Caco-2 (cell line): Measurements from ENCODE around the gene HHAT. TPM values are rescaled to one million over a fixed set of nuclear protein-coding genes. Genes with fewer than 3 reads are reported as not detected.

ENCODE experiments used
- BruUV-seq: library from RNA; stranded (reverse); fragments of 400-500 nt; replicated peaks from 2 replicates; lab custom pipeline; 2021; lab: Mats Ljungman, UMichigan
- CTCF ChIA-PET: fragments of 300-600 bp; sonication (Branson Sonifier 250); formaldehyde crosslinking; loops from one replicate; lab custom pipeline; 2022; ENCODE audit warnings: antibody characterized with exemption; lab: Charles Lee
- POLR2A ChIA-PET: fragments of 300-600 bp; sonication (Branson Sonifier 250); formaldehyde crosslinking; loops from one replicate; lab custom pipeline; 2022; ENCODE audit warnings: antibody characterized with exemption; lab: Charles Lee
- DNase-seq, 2 experiments: peaks; one replicate each; pipeline versions ENCODE4 v3.0.0 to v3.0.0-alpha.2; 2020 to 2022
- H3K27me3 ChIP-seq: replicated peaks from 2 replicates; pipeline ENCODE4 v1.6.0; 2011; ENCODE audit warnings: low read length; ENCODE audit not compliant: control insufficient read depth, insufficient read depth
- H3K36me3 ChIP-seq: 2 replicates; pipeline ENCODE4 v1.5.1; 2011; ENCODE audit warnings: low read length; ENCODE audit not compliant: control insufficient read depth, insufficient read depth
- H3K4me1 ChIP-seq: fragments of 250-450 bp; sonication (Bioruptor Pico); 2 replicates; pipeline ENCODE4 v1.5.1; 2020; ENCODE audit warnings: mild to moderate bottlenecking
- H3K4me3 ChIP-seq: 2 replicates; pipeline ENCODE4 v1.5.1; 2011; ENCODE audit warnings: low read depth, mild to moderate bottlenecking, control low read depth, low read length
- H3K9me3 ChIP-seq: fragments of 250-450 bp; sonication (Bioruptor Pico); 2 replicates; pipeline ENCODE4 v1.5.1; 2020; ENCODE audit warnings: mild to moderate bottlenecking, moderate library complexity
- H3K27ac Mint-ChIP-seq: one replicate; pipeline ENCODE4 v1.8.0; 2022; ENCODE audit warnings: mixed read lengths; ENCODE audit not compliant: unreplicated experiment
- H3K27me3 Mint-ChIP-seq: one replicate; pipeline ENCODE4 v1.8.0; 2022; ENCODE audit warnings: mixed read lengths; ENCODE audit not compliant: insufficient read depth, unreplicated experiment
- H3K36me3 Mint-ChIP-seq: one replicate; pipeline ENCODE4 v1.8.0; 2022; ENCODE audit warnings: mild to moderate bottlenecking, mixed read lengths; ENCODE audit not compliant: insufficient read depth, unreplicated experiment
- H3K4me1 Mint-ChIP-seq: one replicate; pipeline ENCODE4 v1.8.0; 2022; ENCODE audit warnings: low read depth, mixed read lengths; ENCODE audit not compliant: unreplicated experiment
- H3K4me3 Mint-ChIP-seq: one replicate; pipeline ENCODE4 v1.8.0; 2022; ENCODE audit warnings: mild to moderate bottlenecking, moderate library complexity, mixed read lengths; ENCODE audit not compliant: unreplicated experiment
- H3K9me3 Mint-ChIP-seq: one replicate; pipeline ENCODE4 v1.8.0; 2022; ENCODE audit warnings: mixed read lengths; ENCODE audit not compliant: unreplicated experiment
- intact Hi-C: fragments of 100-400 bp; cut with micrococcal nuclease; formaldehyde crosslinking; loops from one replicate; pipeline ENCODE4 v1.10.0; 2022; ENCODE audit not compliant: unreplicated experiment
- total RNA-seq: library from RNA; stranded (reverse); gene quantifications from 2 replicates; pipeline ENCODE4 v1.2.3, GENCODE V29; 2022
- TF ChIP-seq, protein P1 (sequence below), 2 experiments: fragments of 200-600 bp in 1 of 2; IDR thresholded peaks; 1 replicate in 1 of 2; 2 replicates in 1 of 2; pipeline versions ENCODE4 v1.5.1 to v1.8.0; 2011 to 2022; ENCODE audit warnings: antibody characterized with exemption in 1 of 2, control low read depth in 1 of 2, inconsistent platforms in 1 of 2, low read depth in 1 of 2, low read length in 1 of 2, mild to moderate bottlenecking in 1 of 2, moderate library complexity in 1 of 2; ENCODE audit not compliant: insufficient read depth in 1 of 2, severe bottlenecking in 1 of 2, unreplicated experiment in 1 of 2

Gene HHAT
- total RNA-seq, 1 experiment from 2014 or later = 3.9 TPM

DNA sequence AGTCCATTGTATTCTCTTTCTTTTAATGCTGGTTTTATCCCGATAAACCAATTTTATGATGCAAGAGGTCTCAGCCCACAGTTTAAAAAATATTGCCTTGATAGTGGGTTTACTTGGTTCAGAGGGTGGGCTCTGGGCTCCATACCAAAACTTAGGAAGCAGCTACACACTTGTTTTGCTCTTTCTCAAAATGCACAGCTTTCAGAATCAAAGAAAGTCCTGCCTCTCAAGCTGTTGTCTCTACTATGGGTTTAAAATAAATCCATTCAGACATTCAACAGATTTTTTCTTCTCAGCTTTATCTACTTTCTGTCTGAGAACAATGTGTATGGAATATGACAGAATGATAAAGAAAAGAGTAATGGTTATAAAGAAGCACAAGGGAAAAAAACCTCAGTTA, 14.8 kb upstream of the HHAT start:
- Histone ChIP-seq H3K4me3 (no peak overlapping the region), H3K36me3 (no peaks in the 10 kb centered on the region), H3K4me1 (no peaks in the 10 kb centered on the region), H3K27me3 (no peaks in the 10 kb centered on the region), H3K9me3 (no peaks in the 10 kb centered on the region)
- H3K27ac Mint-ChIP-seq = no peak overlapping the region
- H3K9me3 Mint-ChIP-seq = no peaks in the 10 kb centered on the region
- no peak for DNase-seq
- H3K36me3 Mint-ChIP-seq = peaks cover 6% of the 10 kb centered on the region
- peaks cover 4% of the 10 kb centered on the region for H3K27me3 Mint-ChIP-seq
- CTCF ChIA-PET = no interaction called here
- intact Hi-C loops = no loop called here
- no TSS peak for BruUV-seq
- TF ChIP-seq, protein P1, sequence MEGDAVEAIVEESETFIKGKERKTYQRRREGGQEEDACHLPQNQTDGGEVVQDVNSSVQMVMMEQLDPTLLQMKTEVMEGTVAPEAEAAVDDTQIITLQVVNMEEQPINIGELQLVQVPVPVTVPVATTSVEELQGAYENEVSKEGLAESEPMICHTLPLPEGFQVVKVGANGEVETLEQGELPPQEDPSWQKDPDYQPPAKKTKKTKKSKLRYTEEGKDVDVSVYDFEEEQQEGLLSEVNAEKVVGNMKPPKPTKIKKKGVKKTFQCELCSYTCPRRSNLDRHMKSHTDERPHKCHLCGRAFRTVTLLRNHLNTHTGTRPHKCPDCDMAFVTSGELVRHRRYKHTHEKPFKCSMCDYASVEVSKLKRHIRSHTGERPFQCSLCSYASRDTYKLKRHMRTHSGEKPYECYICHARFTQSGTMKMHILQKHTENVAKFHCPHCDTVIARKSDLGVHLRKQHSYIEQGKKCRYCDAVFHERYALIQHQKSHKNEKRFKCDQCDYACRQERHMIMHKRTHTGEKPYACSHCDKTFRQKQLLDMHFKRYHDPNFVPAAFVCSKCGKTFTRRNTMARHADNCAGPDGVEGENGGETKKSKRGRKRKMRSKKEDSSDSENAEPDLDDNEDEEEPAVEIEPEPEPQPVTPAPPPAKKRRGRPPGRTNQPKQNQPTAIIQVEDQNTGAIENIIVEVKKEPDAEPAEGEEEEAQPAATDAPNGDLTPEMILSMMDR (IDR thresholded peaks at IDR 0.05; ENCODE audit: insufficient read depth in 1 of 2, low read depth in 1 of 2, low read length in 1 of 2, severe bottlenecking in 1 of 2, unreplicated experiment in 1 of 2) = no peak
- POLR2A ChIA-PET = no interaction called here
- peaks cover 6% of the 10 kb centered on the region for H3K4me1 Mint-ChIP-seq
- H3K4me3 Mint-ChIP-seq = no peak overlapping the region

DNA sequence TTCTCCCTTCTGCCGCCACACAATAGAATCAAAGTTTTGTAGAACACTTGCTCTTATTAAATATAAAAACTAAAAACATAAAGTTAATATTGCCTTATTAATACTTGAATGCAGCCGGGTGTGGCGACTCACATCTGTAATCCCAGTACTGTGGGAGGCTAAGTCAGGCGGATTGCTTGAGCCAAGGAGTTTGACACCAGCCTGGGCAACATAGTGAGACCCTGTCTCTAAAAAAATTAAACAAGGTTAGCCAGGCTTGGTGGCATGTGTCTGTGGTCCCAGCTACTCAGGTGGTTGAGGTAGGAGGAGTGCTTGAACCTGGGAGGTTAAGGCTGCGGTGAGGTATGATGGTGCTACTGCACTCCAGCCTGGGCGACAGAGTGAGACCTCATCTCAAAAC, 13.2 kb upstream of the HHAT start:
- H3K36me3 Mint-ChIP-seq = peaks cover 6% of the 10 kb centered on the region
- H3K27me3 Mint-ChIP-seq = peaks cover 4% of the 10 kb centered on the region
- H3K27ac Mint-ChIP-seq = no peak overlapping the region
- TF ChIP-seq, protein P1 (IDR thresholded peaks at IDR 0.05; ENCODE audit: insufficient read depth in 1 of 2, low read depth in 1 of 2, low read length in 1 of 2, severe bottlenecking in 1 of 2, unreplicated experiment in 1 of 2) = no peak
- Histone ChIP-seq H3K9me3 (no peaks in the 10 kb centered on the region), H3K27me3 (no peaks in the 10 kb centered on the region), H3K36me3 (no peaks in the 10 kb centered on the region), H3K4me3 (no peak overlapping the region), H3K4me1 (no peaks in the 10 kb centered on the region)
- H3K4me1 Mint-ChIP-seq = peaks cover 6% of the 10 kb centered on the region
- no peaks in the 10 kb centered on the region for H3K9me3 Mint-ChIP-seq
- H3K4me3 Mint-ChIP-seq = no peak overlapping the region
- no peak for DNase-seq
- no TSS peak for BruUV-seq
- intact Hi-C loops = no loop called here
- POLR2A ChIA-PET = no interaction called here
- CTCF ChIA-PET = no interaction called here

DNA sequence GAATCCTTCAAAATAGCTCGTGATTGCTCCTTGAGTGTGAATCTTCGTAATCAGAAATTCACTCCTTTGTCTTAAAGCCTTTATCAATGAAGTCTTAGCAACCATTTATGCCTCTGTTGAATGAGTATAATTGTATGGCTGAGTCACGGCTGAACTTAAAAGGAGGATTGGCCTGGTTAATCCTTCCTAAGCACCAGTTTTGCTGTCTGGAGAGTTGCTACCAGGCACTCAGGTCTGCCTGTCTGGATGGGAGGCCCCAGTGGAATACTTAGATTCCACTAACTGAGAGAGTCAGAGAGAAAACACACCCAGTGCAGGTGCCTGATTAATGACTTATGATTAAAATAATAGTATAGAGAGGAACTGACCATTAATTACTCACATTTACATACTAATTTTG, 7.6 kb upstream of the HHAT start:
- H3K9me3 ChIP-seq = no peaks in the 10 kb centered on the region
- no peaks in the 10 kb centered on the region for H3K27me3 ChIP-seq
- H3K36me3 Mint-ChIP-seq = no peaks in the 10 kb centered on the region
- no peak overlapping the region for H3K4me3 Mint-ChIP-seq
- ChIA-PET POLR2A (no interaction called here), CTCF (no interaction called here)
- no TSS peak for BruUV-seq
- TF ChIP-seq, protein P1 (IDR thresholded peaks at IDR 0.05; ENCODE audit: insufficient read depth in 1 of 2, low read depth in 1 of 2, low read length in 1 of 2, severe bottlenecking in 1 of 2, unreplicated experiment in 1 of 2) = no peak
- no peak overlapping the region for H3K4me3 ChIP-seq
- no peaks in the 10 kb centered on the region for H3K9me3 Mint-ChIP-seq
- intact Hi-C loops = no loop called here
- H3K4me1 Mint-ChIP-seq = no peaks in the 10 kb centered on the region
- H3K4me1 ChIP-seq = no peaks in the 10 kb centered on the region
- no peak for DNase-seq
- peaks cover 8% of the 10 kb centered on the region for H3K27me3 Mint-ChIP-seq
- H3K36me3 ChIP-seq = no peaks in the 10 kb centered on the region
- no peak overlapping the region for H3K27ac Mint-ChIP-seq
